HG02970 (cell line): ENCODE data around the gene PIP4K2C.
"Not testable (repeated sequence)": the region's sequence is repeated elsewhere in the genome, so short reads cannot be mapped to it uniquely, and the experiment has no call there.

Source experiments
- ATAC-seq: cut with Tn5 transposase; IDR thresholded peaks from one replicate; pipeline ENCODE4 v1.9.1; 2021; ENCODE audit warnings: mild to moderate bottlenecking, moderate library complexity, moderate number of reproducible peaks; ENCODE audit not compliant: unreplicated experiment, low FRiP score

PIP4K2C gene

GRCh38 chr12:57583008-57583831 lies 7.8 kb upstream of the PIP4K2C start:
- peak; percentile 88 for ATAC-seq

- no peak for ATAC-seq
Measured at GRCh38 chr12:57584050-57584449, 6.9 kb upstream of the PIP4K2C start.

- ATAC-seq = no peak
Measured at GRCh38 chr12:57584690-57585089, 6.3 kb upstream of the PIP4K2C start.

- ATAC-seq = no peak
Measured at GRCh38 chr12:57585156-57585555, 5.8 kb upstream of the PIP4K2C start.

GRCh38 chr12:57586128-57586527 lies 4.9 kb upstream of the PIP4K2C start:
- ATAC-seq = no peak

- no peak for ATAC-seq
Measured at GRCh38 chr12:57586832-57587429, 4.1 kb upstream of the PIP4K2C start.

GRCh38 chr12:57588951-57589610 lies 1.9 kb upstream of the PIP4K2C start:
- not testable (repeated sequence) for ATAC-seq

GRCh38 chr12:57590479-57590863 lies 521 bp upstream of the PIP4K2C start:
- ATAC-seq = no peak

- ATAC-seq = no peak
Measured at GRCh38 chr12:57591782-57592325, 862 bp downstream of the PIP4K2C start.

- no peak for ATAC-seq
Measured at GRCh38 chr12:57592551-57593165, 1.7 kb downstream of the PIP4K2C start.

GRCh38 chr12:57593187-57593586 lies 2.2 kb downstream of the PIP4K2C start:
- no peak for ATAC-seq

- no peak for ATAC-seq
Measured at GRCh38 chr12:57600395-57600794, 9.4 kb downstream of the PIP4K2C start.

- no peak for ATAC-seq
Measured at GRCh38 chr12:57602544-57602943, 11.6 kb downstream of the PIP4K2C start.

- ATAC-seq = no peak
Measured at GRCh38 chr12:57603324-57603723, 12.3 kb downstream of the PIP4K2C start.

- ATAC-seq = no peak
Measured at GRCh38 chr12:57603815-57604453, 12.9 kb downstream of the PIP4K2C start.

GRCh38 chr12:57604454-57604991 lies 13.5 kb downstream of the PIP4K2C start, which contains the start of gene DTX3:
Gene DTX3 (plus strand): TSS chr12:57604824. CDS start chr12:57606518, 1,694 bp downstream.
- ATAC-seq = no peak

GRCh38 chr12:57604992-57605810 lies 14.2 kb downstream of the PIP4K2C start:
- ATAC-seq = no peak

- ATAC-seq = no peak
Measured at GRCh38 chr12:57605811-57606311, 14.9 kb downstream of the PIP4K2C start.

GRCh38 chr12:57606399-57606798 lies 15.4 kb downstream of the PIP4K2C start:
- ATAC-seq = no peak
